Brain microvascular endothelial cell (primary cell): Measurements from ENCODE around the gene AMFR.

Source experiments
- DNase-seq: peaks from one replicate; pipeline ENCODE4 v3.0.0-alpha.2; 2020
- H3K27ac ChIP-seq: fragments of 250-450 bp; sonication (Bioruptor Pico); 2 replicates; pipeline ENCODE4 v1.5.1; 2020; ENCODE audit warnings: mild to moderate bottlenecking, moderate library complexity
- H3K27me3 ChIP-seq: fragments of 250-450 bp; sonication (Bioruptor Pico); replicated peaks from 2 replicates; pipeline ENCODE4 v1.5.1; 2020; ENCODE audit warnings: mild to moderate bottlenecking
- H3K36me3 ChIP-seq: fragments of 250-450 bp; sonication (Bioruptor Pico); replicated peaks from 2 replicates; pipeline ENCODE4 v1.5.1; 2020; ENCODE audit warnings: mild to moderate bottlenecking
- H3K4me3 ChIP-seq: 2 replicates; pipeline ENCODE4 v1.5.1; 2011; ENCODE audit warnings: low read depth, mild to moderate bottlenecking, control low read depth, low read length, moderate library complexity
- CTCF ChIP-seq: IDR thresholded peaks from 2 replicates; pipeline ENCODE4 v1.5.1; 2011; ENCODE audit warnings: low read depth, mild to moderate bottlenecking, moderate library complexity, low read length, control low read depth, inconsistent platforms; ENCODE audit errors: missing control alignments
- in situ Hi-C: cut with HindIII; loops from 2 replicates; pipeline ENCODE4 v1.10.0; 2017; ENCODE audit warnings: low sequenced_read_pairs, low pct_ligation_motif_present

Gene AMFR

GRCh38 chr16:56347166-56347565 is 78.2 kb downstream of the AMFR start:
- in situ Hi-C loops = no loop called here
- Histone ChIP-seq H3K27me3 (no peaks in the 10 kb centered on the region), H3K36me3 (no peaks in the 10 kb centered on the region), H3K4me3 (no peak overlapping the region), H3K27ac (no peak overlapping the region)
- DNase-seq = no peak
- TF ChIP-seq CTCF = no peak

GRCh38 chr16:56346131-56346890 is 79.0 kb downstream of the AMFR start:
- Histone ChIP-seq H3K27me3 (no peaks in the 10 kb centered on the region), H3K4me3 (no peak overlapping the region), H3K36me3 (no peaks in the 10 kb centered on the region), H3K27ac (no peak overlapping the region)
- in situ Hi-C loops = no loop called here
- DNase-seq = no peak
- TF ChIP-seq CTCF = no peak

- Histone ChIP-seq H3K27ac (no peak overlapping the region), H3K4me3 (no peak overlapping the region), H3K27me3 (no peaks in the 10 kb centered on the region), H3K36me3 (no peaks in the 10 kb centered on the region)
- in situ Hi-C loops = no loop called here
- no peak for TF ChIP-seq CTCF
- DNase-seq = no peak
Measured at GRCh38 chr16:56345406-56346050, 79.8 kb downstream of the AMFR start.

GRCh38 chr16:56344518-56345405 is 80.6 kb downstream of the AMFR start:
- Histone ChIP-seq H3K4me3 (no peak overlapping the region), H3K36me3 (no peaks in the 10 kb centered on the region), H3K27ac (no peak overlapping the region), H3K27me3 (no peaks in the 10 kb centered on the region)
- DNase-seq = no peak
- in situ Hi-C loops = no loop called here
- TF ChIP-seq CTCF = no peak

- in situ Hi-C loops = no loop called here
- Histone ChIP-seq H3K4me3 (no peak overlapping the region), H3K36me3 (no peaks in the 10 kb centered on the region), H3K27me3 (no peaks in the 10 kb centered on the region), H3K27ac (no peak overlapping the region)
- no peak for DNase-seq
- TF ChIP-seq CTCF = no peak
Measured at GRCh38 chr16:56343661-56344517, 81.5 kb downstream of the AMFR start.
